ENCODE results near the gene SH3PXD2A. TPM values are rescaled to one million over a fixed set of nuclear protein-coding genes. Genes with fewer than 3 reads are reported as not detected.

Gene SH3PXD2A
- total and polyA plus RNA-seq, 7 experiments from 2014 or later = 0.54 to 20.5 (median 9.9) TPM

- Mint-ChIP-seq H3K27me3 (peaks cover 0 to 2% (median 0%) of the 10 kb centered on the region in 5 donors), H3K4me1 (peaks cover 0 to 6% (median 2%) of the 10 kb centered on the region in 7 donors), H3K4me3 (no peak overlapping the region), H3K27ac (no peak overlapping the region), H3K36me3 (no peaks in the 10 kb centered on the region), H3K9me3 (peaks cover 0 to 1% (median 0%) of the 10 kb centered on the region in 11 donors)
- Histone ChIP-seq H3K27me3 (ENCODE audit: control insufficient read depth in 2 of 2, insufficient read depth in 2 of 2, low read length in 2 of 2) (no peaks in the 10 kb centered on the region), H3K36me3 (ENCODE audit: control insufficient read depth in 2 of 3, insufficient read depth in 3 of 3, low read length in 3 of 3) (no peaks in the 10 kb centered on the region), H3K4me3 (ENCODE audit: low read length) (no peak overlapping the region), H3K27ac (ENCODE audit: low read depth, low read length) (no peak overlapping the region), H3K9me3 (ENCODE audit: control insufficient read depth in 2 of 3, low read length in 3 of 3) (no peaks in the 10 kb centered on the region), H3K4me1 (ENCODE audit: control insufficient read depth in 2 of 2, insufficient read depth in 2 of 2, low read length in 2 of 2) (no peaks in the 10 kb centered on the region)
- ATAC-seq (no peak), DNase-seq (no peak)
- intact Hi-C loops (cut with micrococcal nuclease) = no loop called here
- CTCF ChIA-PET = interaction anchor here (0.6 to 5.3 kb wide), 4 partner anchors 11 to 350 kb away, joined by 3 to 29 read pairs (median 4); partner anchors contain the start of gene SH3PXD2A
- POLR2A ChIA-PET = no interaction called here
These were observed 145.9 kb downstream of the SH3PXD2A start for GRCh38 chr10:103709341-103709920.

GRCh38 chr10:103708627-103709288, 146.6 kb downstream of the SH3PXD2A start:
- no peak overlapping the region for H3K4me3 ChIP-seq (ENCODE audit: low read length)
- no peak overlapping the region for H3K27ac ChIP-seq (ENCODE audit: low read depth, low read length)
- ATAC-seq (no peak), DNase-seq (no peak)
- no peaks in the 10 kb centered on the region for H3K27me3 ChIP-seq (ENCODE audit: control insufficient read depth in 2 of 2, insufficient read depth in 2 of 2, low read length in 2 of 2)
- ChIA-PET POLR2A (no interaction called here), CTCF (interaction anchor here (0.7 kb wide), 2 partner anchors 14 to 67 kb away, joined by 3 to 4 read pairs; no protein-coding TSS in a partner anchor)
- no peak overlapping the region for H3K4me3 Mint-ChIP-seq
- H3K4me1 Mint-ChIP-seq = peaks cover 0 to 9% (median 2%) of the 10 kb centered on the region in 7 donors
- no peaks in the 10 kb centered on the region for H3K36me3 ChIP-seq (ENCODE audit: control insufficient read depth in 2 of 3, insufficient read depth in 3 of 3, low read length in 3 of 3)
- peaks cover 0 to 2% (median 0%) of the 10 kb centered on the region in 5 donors for H3K27me3 Mint-ChIP-seq
- H3K36me3 Mint-ChIP-seq = no peaks in the 10 kb centered on the region
- H3K4me1 ChIP-seq (ENCODE audit: control insufficient read depth in 2 of 2, insufficient read depth in 2 of 2, low read length in 2 of 2) = no peaks in the 10 kb centered on the region
- intact Hi-C loops (cut with micrococcal nuclease) = no loop called here
- H3K27ac Mint-ChIP-seq = no peak overlapping the region
- H3K9me3 Mint-ChIP-seq = peaks cover 0 to 1% (median 0%) of the 10 kb centered on the region in 11 donors
- no peaks in the 10 kb centered on the region for H3K9me3 ChIP-seq (ENCODE audit: control insufficient read depth in 2 of 3, low read length in 3 of 3)

- no peak overlapping the region for H3K27ac ChIP-seq (ENCODE audit: low read depth, low read length)
- Mint-ChIP-seq H3K27ac (peak overlapping the region in 2 of 9 donors; percentile 1 to 12), H3K27me3 (peaks cover 0 to 2% (median 0%) of the 10 kb centered on the region in 5 donors), H3K4me3 (no peak overlapping the region), H3K4me1 (peaks cover 0 to 4% (median 0%) of the 10 kb centered on the region in 7 donors), H3K36me3 (no peaks in the 10 kb centered on the region), H3K9me3 (peaks cover 0 to 1% (median 0%) of the 10 kb centered on the region in 11 donors)
- ATAC-seq (no peak), DNase-seq (no peak)
- intact Hi-C loops (cut with micrococcal nuclease) = no loop called here
- H3K9me3 ChIP-seq (ENCODE audit: control insufficient read depth in 2 of 3, low read length in 3 of 3) = no peaks in the 10 kb centered on the region
- ChIA-PET CTCF (interaction anchor here (0.7 to 1.1 kb wide), 3 partner anchors 13 to 559 kb away, joined by 3 read pairs; no protein-coding TSS in a partner anchor), POLR2A (no interaction called here)
- no peaks in the 10 kb centered on the region for H3K36me3 ChIP-seq (ENCODE audit: control insufficient read depth in 2 of 3, insufficient read depth in 3 of 3, low read length in 3 of 3)
- H3K4me3 ChIP-seq (ENCODE audit: low read length) = no peak overlapping the region
- no peaks in the 10 kb centered on the region for H3K27me3 ChIP-seq (ENCODE audit: control insufficient read depth in 2 of 2, insufficient read depth in 2 of 2, low read length in 2 of 2)
- no peaks in the 10 kb centered on the region for H3K4me1 ChIP-seq (ENCODE audit: control insufficient read depth in 2 of 2, insufficient read depth in 2 of 2, low read length in 2 of 2)
These were observed 147.3 kb downstream of the SH3PXD2A start for GRCh38 chr10:103707956-103708626.

GRCh38 chr10:103706762-103707161, 148.6 kb downstream of the SH3PXD2A start:
- ChIA-PET CTCF (interaction anchor here (0.9 kb wide), 1 partner anchor 10 kb away, joined by 3 read pairs; no protein-coding TSS in a partner anchor), POLR2A (no interaction called here)
- Histone ChIP-seq H3K27ac (ENCODE audit: low read depth, low read length) (no peak overlapping the region), H3K36me3 (ENCODE audit: control insufficient read depth in 2 of 3, insufficient read depth in 3 of 3, low read length in 3 of 3) (no peaks in the 10 kb centered on the region), H3K27me3 (ENCODE audit: control insufficient read depth in 2 of 2, insufficient read depth in 2 of 2, low read length in 2 of 2) (no peaks in the 10 kb centered on the region), H3K4me1 (ENCODE audit: control insufficient read depth in 2 of 2, insufficient read depth in 2 of 2, low read length in 2 of 2) (no peaks in the 10 kb centered on the region), H3K4me3 (ENCODE audit: low read length) (no peak overlapping the region), H3K9me3 (ENCODE audit: control insufficient read depth in 2 of 3, low read length in 3 of 3) (no peaks in the 10 kb centered on the region)
- ATAC-seq = no peak
- Mint-ChIP-seq H3K27ac (no peak overlapping the region), H3K36me3 (no peaks in the 10 kb centered on the region), H3K27me3 (peaks cover 0 to 2% (median 0%) of the 10 kb centered on the region in 5 donors), H3K4me1 (peaks cover 0 to 3% (median 0%) of the 10 kb centered on the region in 7 donors), H3K4me3 (no peak overlapping the region), H3K9me3 (peaks cover 0 to 1% (median 0%) of the 10 kb centered on the region in 11 donors)
- DNase-seq = no peak
- intact Hi-C loops (cut with micrococcal nuclease) = no loop called here

GRCh38 chr10:103706047-103706446, 149.3 kb downstream of the SH3PXD2A start:
- Histone ChIP-seq H3K4me3 (ENCODE audit: low read length) (no peak overlapping the region), H3K36me3 (ENCODE audit: control insufficient read depth in 2 of 3, insufficient read depth in 3 of 3, low read length in 3 of 3) (no peaks in the 10 kb centered on the region), H3K27ac (ENCODE audit: low read depth, low read length) (no peak overlapping the region), H3K4me1 (ENCODE audit: control insufficient read depth in 2 of 2, insufficient read depth in 2 of 2, low read length in 2 of 2) (no peaks in the 10 kb centered on the region), H3K27me3 (ENCODE audit: control insufficient read depth in 2 of 2, insufficient read depth in 2 of 2, low read length in 2 of 2) (no peaks in the 10 kb centered on the region), H3K9me3 (ENCODE audit: control insufficient read depth in 2 of 3, low read length in 3 of 3) (no peaks in the 10 kb centered on the region)
- peaks cover 0 to 3% (median 0%) of the 10 kb centered on the region in 7 donors for H3K4me1 Mint-ChIP-seq
- no peak overlapping the region for H3K4me3 Mint-ChIP-seq
- peaks cover 0 to 1% (median 0%) of the 10 kb centered on the region in 11 donors for H3K9me3 Mint-ChIP-seq
- ChIA-PET CTCF (no interaction called here), POLR2A (no interaction called here)
- no peaks in the 10 kb centered on the region for H3K36me3 Mint-ChIP-seq
- DNase-seq = no peak
- H3K27me3 Mint-ChIP-seq = peaks cover 0 to 2% (median 0%) of the 10 kb centered on the region in 5 donors
- no peak overlapping the region for H3K27ac Mint-ChIP-seq
- intact Hi-C loops (cut with micrococcal nuclease) = no loop called here
- ATAC-seq = no peak

GRCh38 chr10:103703941-103704919, 151.1 kb downstream of the SH3PXD2A start:
- H3K9me3 Mint-ChIP-seq = peaks cover 0 to 1% (median 0%) of the 10 kb centered on the region in 11 donors
- no peak for ATAC-seq
- H3K27me3 ChIP-seq (ENCODE audit: control insufficient read depth in 2 of 2, insufficient read depth in 2 of 2, low read length in 2 of 2) = no peaks in the 10 kb centered on the region
- DNase-seq = no peak
- H3K9me3 ChIP-seq (ENCODE audit: control insufficient read depth in 2 of 3, low read length in 3 of 3) = no peaks in the 10 kb centered on the region
- no peaks in the 10 kb centered on the region for H3K36me3 Mint-ChIP-seq
- H3K36me3 ChIP-seq (ENCODE audit: control insufficient read depth in 2 of 3, insufficient read depth in 3 of 3, low read length in 3 of 3) = no peaks in the 10 kb centered on the region
- no peaks in the 10 kb centered on the region for H3K4me1 ChIP-seq (ENCODE audit: control insufficient read depth in 2 of 2, insufficient read depth in 2 of 2, low read length in 2 of 2)
- peaks cover 0 to 3% (median 0%) of the 10 kb centered on the region in 7 donors for H3K4me1 Mint-ChIP-seq
- no peak overlapping the region for H3K27ac Mint-ChIP-seq
- ChIA-PET POLR2A (interaction anchor here (0.8 kb wide), 1 partner anchor 9 kb away, joined by 4 read pairs; no protein-coding TSS in a partner anchor), CTCF (interaction anchor here (0.6 to 2.4 kb wide), 3 partner anchors 10 to 1819 kb away, joined by 3 to 6 read pairs (median 4); no protein-coding TSS in a partner anchor)
- H3K4me3 ChIP-seq (ENCODE audit: low read length) = no peak overlapping the region
- no peak overlapping the region for H3K4me3 Mint-ChIP-seq
- H3K27ac ChIP-seq (ENCODE audit: low read depth, low read length) = no peak overlapping the region
- H3K27me3 Mint-ChIP-seq = no peaks in the 10 kb centered on the region
- intact Hi-C loops (cut with micrococcal nuclease) = no loop called here
